H1 (cell line): ENCODE data around the gene ZSCAN10. TPM values are rescaled to one million over a fixed set of nuclear protein-coding genes. Genes with fewer than 3 reads are reported as not detected.

ENCODE experiments used
- EP300 ChIP-seq, 2 experiments: IDR thresholded peaks; 1 replicate in 1 of 2; 2 replicates in 1 of 2; pipeline ENCODE4 v1.6.1; 2011 to 2012; ENCODE audit warnings: low read depth in 2 of 2, low read length in 2 of 2, mild to moderate bottlenecking in 2 of 2, borderline replicate concordance in 1 of 2, inconsistent platforms in 1 of 2, moderate library complexity in 1 of 2
- FOSL1 ChIP-seq: IDR thresholded peaks from 2 replicates; pipeline ENCODE4 v1.6.1; 2011; ENCODE audit warnings: mild to moderate bottlenecking, low read depth, low read length, moderate library complexity; ENCODE audit not compliant: insufficient read depth
- HDAC6 ChIP-seq: IDR thresholded peaks from one replicate; pipeline ENCODE4 v1.7.1; 2012; ENCODE audit warnings: low read depth, mild to moderate bottlenecking, inconsistent platforms, low read length, moderate library complexity
- RBBP5 ChIP-seq: IDR thresholded peaks from 2 replicates; pipeline ENCODE4 v1.7.1; 2012; ENCODE audit warnings: low read depth, mild to moderate bottlenecking, inconsistent platforms, low read length, moderate library complexity, borderline replicate concordance
- RNF2 ChIP-seq: fragments of 200-900, 300-1000 bp; sonication (generic); IDR thresholded peaks from 2 replicates; pipeline ENCODE4 v1.7.1; 2016; ENCODE audit warnings: borderline replicate concordance, low read depth, mild to moderate bottlenecking, antibody characterized with exemption, low read length; ENCODE audit not compliant: poor library complexity, severe bottlenecking; ENCODE audit errors: missing control alignments
- RXRA ChIP-seq: IDR thresholded peaks from 2 replicates; pipeline ENCODE4 v1.6.1; 2011; ENCODE audit warnings: low read depth, mild to moderate bottlenecking, low read length, moderate library complexity; ENCODE audit not compliant: insufficient read depth
- SP1 ChIP-seq: IDR thresholded peaks from 2 replicates; pipeline ENCODE4 v1.6.1; 2011; ENCODE audit warnings: low read depth, low read length
- polyA plus RNA-seq, 7 experiments: library from polyadenylated mRNA; depleted of rRNA in 3 of 7; stranded (reverse) in 5 of 7; unstranded in 2 of 7; fragments of >200 nt in 5 of 7; fragments of 200-250 nt in 2 of 7; gene quantifications; 1 replicate in 5 of 7; 2 replicates in 1 of 7; 4 replicates in 1 of 7; pipeline versions ENCODE4 v1.2.1 to v1.2.3, GENCODE V29; 2011 to 2013; ENCODE audit warnings: missing spikeins in 2 of 7, mixed read lengths in 2 of 7
- total RNA-seq: library from RNA; stranded (reverse); fragmentation: NEBNext Ultra II Directional; extraction: Animal tissue kit (Norgen Biotek cat#: 25700); gene quantifications from 2 replicates; pipeline ENCODE4 v1.2.1, GENCODE V29; 2021
- TF ChIP-seq, protein P1 (sequence below): IDR thresholded peaks from 2 replicates; pipeline ENCODE4 v1.6.1; 2011; ENCODE audit warnings: low read depth, mild to moderate bottlenecking, low read length; ENCODE audit not compliant: insufficient read depth

ZSCAN10 gene
- total and polyA plus RNA-seq, 2 of the 8 experiments (the other 6 are each of a cell fraction or from before 2014, with no cell fraction given) = 209 to 314 TPM

- TF ChIP-seq, protein P1, sequence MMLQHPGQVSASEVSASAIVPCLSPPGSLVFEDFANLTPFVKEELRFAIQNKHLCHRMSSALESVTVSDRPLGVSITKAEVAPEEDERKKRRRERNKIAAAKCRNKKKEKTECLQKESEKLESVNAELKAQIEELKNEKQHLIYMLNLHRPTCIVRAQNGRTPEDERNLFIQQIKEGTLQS = no peak
- TF ChIP-seq RXRA = no peak
- no peak for TF ChIP-seq SP1
- no peak for TF ChIP-seq FOSL1
- no peak for TF ChIP-seq RNF2
- TF ChIP-seq EP300 (IDR thresholded peaks at IDR 0.05; ENCODE audit: borderline replicate concordance in 1 of 2, low read depth in 2 of 2, low read length in 2 of 2) = no peak
- no peak for TF ChIP-seq HDAC6
- TF ChIP-seq RBBP5 = no peak
- TF ChIP-seq, all 59 proteins: peak for 0
Observed at GRCh38 chr16:3148256-3149192, 49.4 kb upstream of the ZSCAN10 start (continued).
